Erythroblast (primary cell): ENCODE measurements around the gene KLK5.

Experiments
- GATA1 ChIP-seq: IDR thresholded peaks from 2 replicates; pipeline ENCODE4 v1.6.1; 2011; ENCODE audit warnings: low read depth, mild to moderate bottlenecking, control low read depth, low read length, moderate library complexity
- POLR2A ChIP-seq: IDR thresholded peaks from 2 replicates; pipeline ENCODE4 v1.6.1; 2011; ENCODE audit warnings: mild to moderate bottlenecking, low read length

GRCh38 chr19:50994129-50994528 is 41.3 kb upstream of the KLK5 start:
- TF ChIP-seq POLR2A (no peak), GATA1 (no peak)
